GM10266 (cell line): ENCODE measurements around the gene CCDC106.

Source experiments
- DNase-seq: peaks from one replicate; pipeline ENCODE4 v3.0.0; 2012; ENCODE audit errors: extremely low spot score
- TF ChIP-seq, protein P1 (sequence below): IDR thresholded peaks from 2 replicates; pipeline ENCODE4 v1.5.1; 2012; ENCODE audit warnings: mild to moderate bottlenecking, low read depth; ENCODE audit not compliant: control insufficient read depth, insufficient read depth; ENCODE audit errors: missing control alignments

The CCDC106 gene

DNA sequence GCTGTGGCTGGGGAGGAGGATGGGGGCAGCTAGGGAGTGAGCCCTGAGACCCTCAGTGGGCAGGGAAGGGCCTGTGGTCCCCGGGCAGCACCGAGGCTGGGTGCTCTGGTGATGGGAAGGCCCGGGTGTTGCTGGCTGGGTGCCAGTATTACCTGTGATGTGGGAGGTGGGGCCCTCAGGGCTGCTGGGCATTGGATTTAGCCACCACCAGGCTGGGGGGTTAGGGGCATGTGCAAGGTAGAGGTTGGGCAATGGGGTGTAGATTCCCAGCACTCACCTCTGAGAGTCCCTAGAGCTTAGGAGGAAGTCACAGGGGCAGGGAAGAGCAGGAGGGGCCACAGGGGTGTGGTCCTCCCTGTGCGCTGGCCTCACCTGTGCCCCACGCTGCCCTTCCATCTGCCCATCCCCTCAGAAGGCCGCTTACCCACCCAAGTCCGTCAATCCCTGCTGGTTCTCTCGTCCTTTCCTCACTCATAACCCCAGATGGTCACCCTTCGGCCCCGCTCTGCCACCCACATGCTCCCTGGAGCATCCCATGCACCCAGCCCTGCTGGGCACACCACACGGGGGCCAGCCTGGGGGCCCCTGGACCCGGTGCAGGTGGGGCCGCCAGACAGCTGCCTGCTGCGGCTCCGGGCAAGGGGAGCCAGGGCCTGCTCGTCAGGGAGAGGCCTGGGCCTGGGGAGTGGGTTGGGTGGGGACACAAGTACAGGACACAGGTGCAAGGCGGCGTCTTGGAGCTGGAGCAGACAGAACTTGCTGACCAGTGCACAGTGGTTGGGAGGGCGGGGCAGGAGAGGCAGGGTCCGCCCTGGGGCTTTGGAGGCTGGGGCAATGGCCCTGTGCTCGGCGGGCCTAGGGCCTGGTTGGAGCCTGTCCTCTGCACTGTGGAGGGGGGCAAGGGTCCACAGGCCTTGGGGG lies 39.5 kb downstream of the CCDC106 start:
- TF ChIP-seq, protein P1, sequence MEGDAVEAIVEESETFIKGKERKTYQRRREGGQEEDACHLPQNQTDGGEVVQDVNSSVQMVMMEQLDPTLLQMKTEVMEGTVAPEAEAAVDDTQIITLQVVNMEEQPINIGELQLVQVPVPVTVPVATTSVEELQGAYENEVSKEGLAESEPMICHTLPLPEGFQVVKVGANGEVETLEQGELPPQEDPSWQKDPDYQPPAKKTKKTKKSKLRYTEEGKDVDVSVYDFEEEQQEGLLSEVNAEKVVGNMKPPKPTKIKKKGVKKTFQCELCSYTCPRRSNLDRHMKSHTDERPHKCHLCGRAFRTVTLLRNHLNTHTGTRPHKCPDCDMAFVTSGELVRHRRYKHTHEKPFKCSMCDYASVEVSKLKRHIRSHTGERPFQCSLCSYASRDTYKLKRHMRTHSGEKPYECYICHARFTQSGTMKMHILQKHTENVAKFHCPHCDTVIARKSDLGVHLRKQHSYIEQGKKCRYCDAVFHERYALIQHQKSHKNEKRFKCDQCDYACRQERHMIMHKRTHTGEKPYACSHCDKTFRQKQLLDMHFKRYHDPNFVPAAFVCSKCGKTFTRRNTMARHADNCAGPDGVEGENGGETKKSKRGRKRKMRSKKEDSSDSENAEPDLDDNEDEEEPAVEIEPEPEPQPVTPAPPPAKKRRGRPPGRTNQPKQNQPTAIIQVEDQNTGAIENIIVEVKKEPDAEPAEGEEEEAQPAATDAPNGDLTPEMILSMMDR, result no peak
- no peak for DNase-seq

DNA sequence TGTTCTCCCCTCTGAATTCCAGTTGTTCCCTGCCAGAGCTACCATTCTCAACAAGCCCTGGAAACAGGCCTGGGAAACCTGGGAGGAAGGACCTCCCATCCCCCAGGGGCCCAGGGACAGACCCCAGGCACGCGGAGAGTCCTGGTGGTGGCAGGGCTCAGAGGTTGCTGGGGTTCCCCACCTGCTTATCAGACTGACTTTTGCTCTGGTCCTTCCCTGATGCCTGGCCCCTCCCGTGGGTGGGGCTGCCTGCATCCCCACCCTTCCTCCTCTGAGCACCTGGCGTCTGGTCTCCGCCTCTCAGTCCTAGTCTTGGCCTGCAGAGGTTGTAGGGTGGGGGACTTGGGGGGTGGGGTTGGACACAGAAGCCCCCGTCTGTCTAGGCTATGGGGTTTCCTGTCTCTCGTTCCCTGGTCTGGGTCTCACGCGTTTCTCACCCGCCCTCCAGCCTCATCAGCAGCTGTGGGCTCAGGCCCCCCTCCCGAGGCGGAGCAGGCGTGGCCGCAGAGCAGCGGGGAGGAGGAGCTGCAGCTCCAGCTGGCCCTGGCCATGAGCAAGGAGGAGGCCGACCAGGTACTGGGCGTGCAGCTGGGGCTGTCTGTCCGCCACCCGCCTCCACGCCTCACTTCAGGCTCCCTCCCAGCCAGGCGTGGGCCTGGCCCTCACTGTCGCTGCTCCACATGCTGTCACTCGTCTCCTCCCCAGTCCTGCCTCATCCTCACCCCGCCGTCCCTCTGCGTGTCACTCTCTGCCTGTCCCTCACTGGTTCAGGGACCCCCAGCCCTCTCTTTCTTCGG lies 40.6 kb downstream of the CCDC106 start:
- DNase-seq, result no peak
- TF ChIP-seq, protein P1, result no peak

DNA sequence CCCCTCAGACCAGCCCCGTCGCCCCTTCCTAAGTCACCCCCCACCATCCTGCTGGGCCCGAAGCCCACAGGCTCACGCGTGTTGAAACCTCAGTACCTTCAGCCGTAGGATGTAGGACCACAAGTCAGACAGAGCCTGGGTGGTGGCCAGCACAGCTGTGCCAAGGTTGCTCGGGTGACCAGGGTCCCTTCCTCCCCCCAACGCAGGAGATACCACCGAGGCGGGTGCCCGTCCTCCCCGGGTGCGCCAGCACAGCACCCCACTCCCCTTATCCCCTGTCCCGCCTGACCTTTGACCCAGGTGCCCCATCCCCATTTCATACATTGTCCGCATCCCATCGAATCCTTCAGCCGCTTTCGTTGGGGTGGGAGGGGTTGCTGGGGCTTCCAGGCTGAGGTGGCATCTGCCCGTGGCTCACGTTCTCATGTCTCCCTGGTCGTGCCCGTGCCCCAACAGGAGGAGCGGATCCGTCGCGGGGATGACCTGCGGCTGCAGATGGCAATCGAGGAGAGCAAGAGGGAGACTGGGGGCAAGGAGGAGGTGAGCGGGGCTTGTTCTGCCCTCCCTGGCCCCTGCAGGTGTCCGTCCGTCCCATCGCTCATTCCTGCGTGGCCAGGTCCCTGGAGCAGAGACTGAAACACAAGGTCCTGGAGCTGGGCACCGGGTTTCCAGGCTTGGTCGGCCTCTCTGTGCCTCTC lies 41.5 kb downstream of the CCDC106 start:
- DNase-seq, result no peak
- TF ChIP-seq, protein P1, result no peak

DNA sequence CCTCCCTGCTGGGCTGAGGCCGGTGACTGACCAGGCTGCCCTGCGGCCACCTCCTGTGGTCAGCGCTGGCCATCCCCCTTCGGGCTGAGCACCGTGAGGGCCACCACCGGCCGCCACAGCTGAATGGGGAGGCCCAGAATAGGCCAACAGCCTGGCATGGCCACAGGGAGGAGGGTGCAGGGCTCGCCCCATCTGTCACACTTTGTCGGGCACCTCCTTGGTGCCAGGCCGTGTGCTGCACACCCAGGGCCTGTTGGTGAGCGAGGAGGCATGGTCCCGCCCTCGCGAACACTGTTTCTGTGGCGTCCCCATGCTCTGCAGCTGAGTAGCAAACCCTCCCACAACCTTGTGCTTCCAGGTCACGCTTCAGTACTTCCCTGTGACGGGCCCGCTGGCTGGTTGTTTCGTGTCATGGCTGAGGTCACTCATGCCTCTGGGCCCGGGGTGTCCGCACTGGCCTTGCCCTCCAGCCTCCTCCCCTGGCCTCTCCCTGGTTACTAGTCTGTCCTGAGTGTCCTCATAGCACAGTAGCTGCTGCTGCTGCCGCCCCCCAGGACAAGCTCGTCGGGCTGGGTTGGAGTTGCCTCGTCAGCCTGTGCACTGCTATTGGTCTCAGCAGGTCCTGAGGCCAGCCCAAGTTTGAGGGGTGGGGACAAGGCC lies 42.2 kb downstream of the CCDC106 start:
- DNase-seq, result no peak
- TF ChIP-seq, protein P1, result no peak

DNA sequence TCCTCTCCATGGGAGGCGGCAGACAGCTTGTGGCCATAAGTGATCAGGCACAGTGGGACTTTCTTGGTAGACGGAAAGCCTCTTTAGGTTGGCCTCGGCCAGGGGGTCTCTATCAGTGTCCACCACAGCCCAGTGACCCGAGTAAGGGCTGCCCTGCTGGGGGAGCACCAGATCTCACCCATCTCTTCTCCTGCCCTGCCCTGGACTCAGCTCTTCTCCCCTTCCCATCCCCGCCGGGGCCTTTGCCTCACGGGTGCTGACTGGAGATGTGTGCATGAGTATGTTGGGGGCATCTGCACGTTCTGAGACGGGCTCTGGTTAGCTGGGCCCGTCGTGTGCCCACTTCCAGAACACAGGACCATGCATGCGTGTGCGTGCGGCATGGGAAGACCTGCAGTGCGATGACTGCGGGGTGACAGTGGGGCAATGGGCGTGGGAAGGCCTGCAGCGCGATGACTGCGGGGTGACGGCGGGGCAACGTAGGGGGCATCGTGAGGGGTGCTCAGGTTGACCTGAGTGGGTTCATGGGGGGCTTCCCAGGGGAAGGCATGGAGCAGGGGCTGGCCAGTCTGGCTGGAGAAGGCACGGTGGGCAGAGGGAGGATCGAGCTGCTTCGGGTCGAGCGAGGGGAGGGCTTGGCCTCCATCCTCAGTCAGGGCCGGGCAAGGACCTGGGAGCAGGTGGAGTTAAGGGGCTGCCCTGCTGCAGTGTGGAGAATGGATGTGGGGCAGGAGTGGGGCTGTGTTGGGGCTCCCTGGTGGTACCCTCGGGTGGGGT lies 42.9 kb downstream of the CCDC106 start:
- TF ChIP-seq, protein P1, result no peak

More for the DNA sequence above, 42.9 kb downstream of the CCDC106 start:
- no peak for DNase-seq
